Left lung (tissue), 10 donors: Measurements from ENCODE around the gene HAVCR2. TPM values are rescaled to one million over a fixed set of nuclear protein-coding genes. Genes with fewer than 3 reads are reported as not detected.
"Not testable (repeated sequence)": the region's sequence is repeated elsewhere in the genome, so short reads cannot be mapped to it uniquely, and the experiment has no call there.

Experiments
- ATAC-seq: fragments of 200-7000 bp; cut with Tn5 transposase; one replicate; pipeline ENCODE4 v1.9.1; 2020; ENCODE audit warnings: moderate library complexity
- DNase-seq, 4 donors: peaks; one replicate each; pipeline ENCODE4 v3.0.0-alpha.2; 2013 to 2020
- H3K27ac ChIP-seq, 2 donors: fragments of 200-600 bp; sonication (generic) in 1 of 2; one replicate each; pipeline versions ENCODE4 v1.5.0 to v1.8.0; 2020 to 2021
- H3K27me3 ChIP-seq, 2 donors: fragments of 200-600 bp; sonication (generic) in 1 of 2; one replicate each; pipeline versions ENCODE4 v1.5.0 to v1.8.0; 2020 to 2021
- H3K36me3 ChIP-seq, 2 donors: fragments of 200-600 bp; sonication (generic) in 1 of 2; one replicate each; pipeline versions ENCODE4 v1.5.0 to v1.8.0; 2020 to 2021
- H3K4me1 ChIP-seq, 2 donors: fragments of 200-600 bp; one replicate each; pipeline ENCODE4 v1.8.0; 2021
- H3K4me3 ChIP-seq, 2 donors: fragments of 200-600 bp; sonication (generic) in 1 of 2; one replicate each; pipeline versions ENCODE4 v1.5.0 to v1.8.0; 2020 to 2021; ENCODE audit warnings: mild to moderate bottlenecking in 1 of 2
- H3K9me3 ChIP-seq, 2 donors: fragments of 200-600 bp; sonication (generic) in 1 of 2; one replicate each; pipeline versions ENCODE4 v1.5.0 to v1.8.0; 2020 to 2021
- intact Hi-C, 2 donors: fragments of 100-400 bp; cut with DNase I; formaldehyde crosslinking; loops; one replicate each; pipeline versions ENCODE4 v1.11.2 to v1.14.2; 2022
- polyA plus RNA-seq, 6 donors: library from polyadenylated mRNA; unstranded; fragments of 120-200 nt; gene quantifications; one replicate each; pipeline ENCODE4 v1.2.1, GENCODE V29; 2013; ENCODE audit not compliant: insufficient read length in 6 of 6
- total RNA-seq, 2 donors: library from RNA; stranded (reverse); fragmentation: NEBNext Ultra II Directional; extraction: Animal tissue kit (Norgen Biotek cat#: 25700); gene quantifications; one replicate each; pipeline ENCODE4 v1.2.1, GENCODE V29; 2021
- TF ChIP-seq, protein P1 (sequence below), 2 donors: fragments of 200-600 bp; sonication (generic) in 1 of 2; IDR thresholded peaks; one replicate each; pipeline versions ENCODE4 v1.5.0 to v1.8.0; 2021; ENCODE audit warnings: antibody characterized with exemption in 2 of 2
- donor health status: DM: no; HTN: yes; CAD: no.
- donor health status: DM: no; HTN: no; CAD: no.

HAVCR2 gene
- total and polyA plus RNA-seq, 8 donors, result 1.6 to 50.9 (median 2.5) TPM

DNA sequence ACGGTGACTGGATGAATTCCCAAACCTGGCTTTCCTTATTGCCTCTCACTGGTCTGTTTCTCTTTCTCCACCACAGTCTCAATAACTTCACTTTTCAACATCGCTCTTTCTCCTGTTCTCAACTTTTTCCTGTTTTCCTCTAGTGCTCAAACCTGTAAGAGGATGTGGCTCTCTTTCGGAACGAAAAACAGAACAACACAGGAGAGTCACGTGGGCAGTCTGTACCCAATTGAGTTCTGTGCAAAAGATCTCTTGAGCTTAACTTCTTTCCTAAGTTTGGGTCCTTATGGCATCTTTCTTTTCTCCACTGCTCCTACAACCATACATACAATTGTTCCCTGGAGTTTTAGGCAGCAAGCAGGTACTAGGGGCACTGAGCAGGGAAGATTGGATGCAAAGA is 58.8 kb downstream of the HAVCR2 start:
- intact Hi-C loops, result no loop called here
- no peaks in the 10 kb centered on the region for H3K36me3 ChIP-seq

DNA sequence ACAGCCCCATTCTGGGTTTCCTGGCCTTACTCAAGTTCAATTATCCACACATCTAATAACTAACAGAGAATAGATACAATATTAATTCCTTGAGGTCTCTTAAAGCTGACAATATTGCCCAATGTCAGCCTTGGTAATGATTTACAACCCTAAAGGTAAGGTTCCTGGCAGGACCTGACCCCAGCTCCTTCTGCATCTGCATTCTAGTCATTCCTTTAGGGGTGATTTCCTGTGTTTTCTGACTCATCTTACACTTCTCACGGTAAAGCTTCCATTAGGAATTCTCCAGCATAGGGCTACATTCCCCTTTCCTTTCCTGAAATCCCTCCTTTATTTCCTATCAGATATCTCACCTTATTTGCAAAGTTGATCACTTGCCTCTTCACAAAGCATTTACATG is 59.2 kb downstream of the HAVCR2 start:
- TF ChIP-seq, protein P1, sequence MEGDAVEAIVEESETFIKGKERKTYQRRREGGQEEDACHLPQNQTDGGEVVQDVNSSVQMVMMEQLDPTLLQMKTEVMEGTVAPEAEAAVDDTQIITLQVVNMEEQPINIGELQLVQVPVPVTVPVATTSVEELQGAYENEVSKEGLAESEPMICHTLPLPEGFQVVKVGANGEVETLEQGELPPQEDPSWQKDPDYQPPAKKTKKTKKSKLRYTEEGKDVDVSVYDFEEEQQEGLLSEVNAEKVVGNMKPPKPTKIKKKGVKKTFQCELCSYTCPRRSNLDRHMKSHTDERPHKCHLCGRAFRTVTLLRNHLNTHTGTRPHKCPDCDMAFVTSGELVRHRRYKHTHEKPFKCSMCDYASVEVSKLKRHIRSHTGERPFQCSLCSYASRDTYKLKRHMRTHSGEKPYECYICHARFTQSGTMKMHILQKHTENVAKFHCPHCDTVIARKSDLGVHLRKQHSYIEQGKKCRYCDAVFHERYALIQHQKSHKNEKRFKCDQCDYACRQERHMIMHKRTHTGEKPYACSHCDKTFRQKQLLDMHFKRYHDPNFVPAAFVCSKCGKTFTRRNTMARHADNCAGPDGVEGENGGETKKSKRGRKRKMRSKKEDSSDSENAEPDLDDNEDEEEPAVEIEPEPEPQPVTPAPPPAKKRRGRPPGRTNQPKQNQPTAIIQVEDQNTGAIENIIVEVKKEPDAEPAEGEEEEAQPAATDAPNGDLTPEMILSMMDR (IDR thresholded peaks at IDR 0.05), result no peak
- Histone ChIP-seq H3K4me3 (no peak overlapping the region), H3K27me3 (no peaks in the 10 kb centered on the region), H3K36me3 (no peaks in the 10 kb centered on the region), H3K4me1 (no peaks in the 10 kb centered on the region), H3K27ac (no peak overlapping the region), H3K9me3 (no peaks in the 10 kb centered on the region)
- intact Hi-C loops, result no loop called here
- ATAC-seq (no peak), DNase-seq (no peak)

More for the DNA sequence above, 58.8 kb downstream of the HAVCR2 start:
- no peaks in the 10 kb centered on the region for H3K27me3 ChIP-seq
- no peak for ATAC-seq
- H3K27ac ChIP-seq, result no peak overlapping the region
- TF ChIP-seq, protein P1 (IDR thresholded peaks at IDR 0.05), result no peak
- no peak for DNase-seq
- H3K4me3 ChIP-seq, result no peak overlapping the region
- H3K9me3 ChIP-seq, result no peaks in the 10 kb centered on the region
- no peaks in the 10 kb centered on the region for H3K4me1 ChIP-seq

DNA sequence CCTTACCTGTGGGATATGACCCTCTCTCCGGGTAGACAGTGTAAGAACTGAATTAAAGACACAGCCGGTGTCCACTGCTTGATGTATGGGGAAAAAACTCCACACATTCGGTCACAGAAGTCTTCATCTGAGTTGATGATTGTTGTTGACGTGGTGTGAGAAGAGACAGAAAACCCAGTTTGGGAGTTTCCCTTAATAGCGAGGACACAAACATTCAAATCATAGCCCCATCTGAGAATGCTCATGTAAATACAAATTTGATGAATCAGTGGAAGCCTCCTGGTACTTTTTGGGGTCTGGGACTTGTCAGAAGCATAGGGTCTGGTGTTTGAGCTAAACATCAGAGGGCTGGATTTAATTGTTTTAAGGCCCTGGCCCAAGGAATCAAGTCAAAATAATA is 60.9 kb downstream of the HAVCR2 start:
- intact Hi-C loops, result no loop called here
- DNase-seq (no peak), ATAC-seq (no peak)
- H3K9me3 ChIP-seq, result no peaks in the 10 kb centered on the region
- H3K36me3 ChIP-seq, result no peaks in the 10 kb centered on the region
- H3K27me3 ChIP-seq, result no peaks in the 10 kb centered on the region
- TF ChIP-seq, protein P1 (IDR thresholded peaks at IDR 0.05), result no peak
- H3K4me3 ChIP-seq, result no peak overlapping the region
- H3K27ac ChIP-seq, result no peak overlapping the region
- H3K4me1 ChIP-seq, result no peaks in the 10 kb centered on the region

DNA sequence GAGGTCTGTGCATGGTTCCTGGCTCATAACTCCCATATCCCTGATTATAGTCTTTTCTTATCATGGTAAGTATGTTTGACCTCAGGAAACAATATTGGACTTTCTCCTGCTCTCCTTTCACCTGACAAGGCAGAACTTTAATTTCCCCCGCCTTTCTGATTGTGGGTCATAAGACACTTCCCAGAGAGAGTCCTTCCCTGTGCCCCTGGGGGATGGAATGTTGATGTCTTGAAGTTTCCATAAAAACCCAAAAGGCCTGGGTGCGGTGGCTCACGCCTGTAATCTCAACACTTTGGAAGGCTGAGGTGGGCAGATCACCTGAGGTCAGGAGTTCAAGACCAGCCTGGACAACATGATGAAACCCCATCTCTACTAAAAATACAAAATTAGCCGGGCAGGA is 61.8 kb downstream of the HAVCR2 start:
- H3K4me1 ChIP-seq, ATAC-seq, H3K9me3 ChIP-seq, intact Hi-C loops, H3K27ac ChIP-seq, DNase-seq, H3K4me3 ChIP-seq, H3K36me3 ChIP-seq, H3K27me3 ChIP-seq: not testable (repeated sequence)

DNA sequence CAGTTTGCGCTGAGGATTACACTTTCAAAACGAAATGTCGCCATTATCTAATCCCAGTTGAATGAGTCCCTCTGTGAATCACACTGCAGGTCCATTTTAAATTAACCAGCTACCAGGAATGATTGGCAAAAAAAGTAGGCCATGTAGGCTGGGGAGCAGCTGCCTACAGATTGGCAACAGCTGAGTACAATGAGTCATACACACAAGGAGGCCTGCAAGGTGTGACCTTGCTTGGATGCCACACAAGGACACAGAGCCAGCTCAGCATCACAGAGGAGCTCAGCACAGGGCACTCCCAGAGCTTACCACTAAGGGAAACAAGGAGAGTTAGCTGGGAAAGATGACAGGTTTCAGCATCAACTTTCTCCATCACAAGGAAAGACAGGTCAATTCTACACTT is 62.8 kb downstream of the HAVCR2 start:
- intact Hi-C loops, result no loop called here
- ATAC-seq (peak; percentile 74), DNase-seq (peak in 1 of 4 donors; percentile 37)
- Histone ChIP-seq H3K4me3 (no peak overlapping the region), H3K27me3 (no peaks in the 10 kb centered on the region), H3K4me1 (no peaks in the 10 kb centered on the region), H3K36me3 (no peaks in the 10 kb centered on the region), H3K27ac (no peak overlapping the region), H3K9me3 (no peaks in the 10 kb centered on the region)
- TF ChIP-seq, protein P1 (IDR thresholded peaks at IDR 0.05), result no peak

DNA sequence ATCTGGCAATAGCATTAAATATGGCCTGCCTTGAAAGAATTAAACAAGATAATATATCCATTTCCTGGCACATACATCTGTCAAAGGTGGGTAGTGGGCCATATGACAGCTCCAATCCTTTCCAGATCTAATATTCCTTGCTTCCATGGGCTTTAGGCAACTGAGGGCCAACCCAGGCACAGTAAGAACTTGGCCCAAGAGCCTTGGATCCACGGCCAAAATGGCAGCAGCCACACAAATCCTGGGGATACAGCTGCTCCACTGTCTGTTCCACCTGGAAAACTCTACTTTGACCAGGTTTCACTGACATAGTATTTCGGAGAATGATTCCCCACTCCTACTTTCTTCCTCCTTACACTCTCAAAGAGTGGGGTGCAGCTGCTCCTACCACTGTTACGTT is 63.2 kb downstream of the HAVCR2 start:
- H3K4me3 ChIP-seq, result no peak overlapping the region
- H3K4me1 ChIP-seq, result no peaks in the 10 kb centered on the region
- H3K27ac ChIP-seq, result no peak overlapping the region
- H3K36me3 ChIP-seq, result no peaks in the 10 kb centered on the region
- DNase-seq (no peak), ATAC-seq (no peak)
- H3K9me3 ChIP-seq, result no peaks in the 10 kb centered on the region
- no peaks in the 10 kb centered on the region for H3K27me3 ChIP-seq
- intact Hi-C loops, result no loop called here
- TF ChIP-seq, protein P1 (IDR thresholded peaks at IDR 0.05), result no peak
